D721Med (cell line): ENCODE measurements around the gene TMX2.

Experiments
- DNase-seq: peaks from one replicate; pipeline ENCODE4 v3.0.0; 2011; ENCODE audit warnings: low spot score; ENCODE audit not compliant: insufficient read length
- FAIRE-seq: peaks from 2 replicates; lab custom pipeline; 2011; peaks lifted over from hg19 to GRCh38; lab: Jason Lieb, UNC
- CTCF ChIP-seq: IDR thresholded peaks from 2 replicates; pipeline ENCODE4 v1.5.1; 2012; ENCODE audit warnings: mild to moderate bottlenecking, control low read depth; ENCODE audit not compliant: insufficient read depth; ENCODE audit errors: missing control alignments

Gene TMX2

GRCh38 chr11:57775491-57775890, 63.1 kb downstream of the TMX2 start:
- DNase-seq (no peak), FAIRE-seq (no peak)
- no peak for TF ChIP-seq CTCF

GRCh38 chr11:57776031-57776521, 63.7 kb downstream of the TMX2 start:
- FAIRE-seq (no peak), DNase-seq (no peak)
- no peak for TF ChIP-seq CTCF

- FAIRE-seq (no peak), DNase-seq (no peak)
- TF ChIP-seq CTCF, result no peak
Measured at GRCh38 chr11:57776577-57777210, 64.3 kb downstream of the TMX2 start.

GRCh38 chr11:57777969-57778317, 65.5 kb downstream of the TMX2 start:
- no peak for TF ChIP-seq CTCF
- DNase-seq (no peak), FAIRE-seq (no peak)

GRCh38 chr11:57778318-57779037, 66.1 kb downstream of the TMX2 start:
- no peak for TF ChIP-seq CTCF
- DNase-seq (no peak), FAIRE-seq (no peak)

- FAIRE-seq, result no peak
- DNase-seq, result no peak
- TF ChIP-seq CTCF, result no peak
Measured at GRCh38 chr11:57779276-57779675, 66.9 kb downstream of the TMX2 start.

- TF ChIP-seq CTCF, result no peak
- no peak for DNase-seq
- FAIRE-seq, result no peak
Measured at GRCh38 chr11:57781529-57781943, 69.1 kb downstream of the TMX2 start.
